WERI-Rb-1 (cell line): Measurements from ENCODE around the gene TMEM240.
"Not testable (repeated sequence)": the region's sequence is repeated elsewhere in the genome, so short reads cannot be mapped to it uniquely, and the experiment has no call there.

Experiments
- DNase-seq: peaks from one replicate; pipeline ENCODE4 v3.0.0-alpha.2; 2020
- H3K27ac ChIP-seq: fragments of 250-450 bp; sonication (Bioruptor Pico); 2 replicates; pipeline ENCODE4 v1.5.1; 2020; ENCODE audit warnings: mild to moderate bottlenecking, moderate library complexity
- H3K27me3 ChIP-seq: fragments of 250-450 bp; sonication (Bioruptor Pico); 2 replicates; pipeline ENCODE4 v1.5.1; 2021; ENCODE audit warnings: mild to moderate bottlenecking, low read depth, moderate library complexity; ENCODE audit not compliant: insufficient read depth, severe bottlenecking
- H3K36me3 ChIP-seq: fragments of 250-450 bp; sonication (Bioruptor Pico); 2 replicates; pipeline ENCODE4 v1.5.1; 2020; ENCODE audit warnings: mild to moderate bottlenecking, moderate library complexity
- H3K4me3 ChIP-seq: 2 replicates; pipeline ENCODE4 v1.5.1; 2011; ENCODE audit warnings: low read depth, mild to moderate bottlenecking, control low read depth, low read length
- H3K9me3 ChIP-seq: fragments of 250-450 bp; sonication (Bioruptor Pico); 2 replicates; pipeline ENCODE4 v1.5.1; 2021; ENCODE audit warnings: mild to moderate bottlenecking, moderate library complexity; ENCODE audit not compliant: severe bottlenecking
- CTCF ChIP-seq: IDR thresholded peaks from 2 replicates; pipeline ENCODE4 v1.5.1; 2011; ENCODE audit warnings: low read depth, mild to moderate bottlenecking, control low read depth, inconsistent platforms, low read length

The TMEM240 gene

DNA sequence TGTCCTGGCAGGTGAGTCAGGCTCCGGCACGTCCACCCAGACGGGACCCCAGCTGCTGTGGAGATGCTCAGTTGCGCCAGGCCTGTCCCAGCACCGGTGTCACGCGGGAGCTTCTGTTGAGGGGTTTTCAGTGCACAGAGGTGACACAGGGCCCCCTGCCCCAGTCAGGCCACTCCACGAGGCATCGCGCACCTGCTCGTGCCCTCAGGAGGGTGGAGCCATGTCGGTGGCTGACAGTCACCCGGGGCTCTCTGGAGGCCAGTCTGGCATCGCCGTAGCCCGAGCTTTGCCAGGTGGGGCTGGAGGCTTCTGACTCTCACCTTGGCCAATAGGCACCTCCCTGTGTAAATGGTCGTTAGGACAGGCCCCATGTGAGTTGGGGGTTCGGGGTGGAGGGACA, 11.1 kb downstream of the TMEM240 start:
- DNase-seq: no peak
- H3K9me3 ChIP-seq: peaks cover 14% of the 10 kb centered on the region
- no peak overlapping the region for H3K27ac ChIP-seq
- no peak for TF ChIP-seq CTCF
- H3K4me3 ChIP-seq: no peak overlapping the region
- H3K36me3 ChIP-seq: peaks cover 47% of the 10 kb centered on the region
- no peaks in the 10 kb centered on the region for H3K27me3 ChIP-seq

GRCh38 chr1:1528301-1529267, 11.8 kb downstream of the TMEM240 start:
- no peak for TF ChIP-seq CTCF
- peaks cover 14% of the 10 kb centered on the region for H3K9me3 ChIP-seq
- no peak overlapping the region for H3K4me3 ChIP-seq
- H3K36me3 ChIP-seq: peaks cover 47% of the 10 kb centered on the region
- H3K27ac ChIP-seq: no peak overlapping the region
- DNase-seq: no peak
- H3K27me3 ChIP-seq: no peaks in the 10 kb centered on the region

GRCh38 chr1:1527092-1527816, 13.2 kb downstream of the TMEM240 start:
- TF ChIP-seq CTCF: no peak
- Histone ChIP-seq H3K36me3 (peaks cover 52% of the 10 kb centered on the region), H3K27me3 (no peaks in the 10 kb centered on the region)

DNA sequence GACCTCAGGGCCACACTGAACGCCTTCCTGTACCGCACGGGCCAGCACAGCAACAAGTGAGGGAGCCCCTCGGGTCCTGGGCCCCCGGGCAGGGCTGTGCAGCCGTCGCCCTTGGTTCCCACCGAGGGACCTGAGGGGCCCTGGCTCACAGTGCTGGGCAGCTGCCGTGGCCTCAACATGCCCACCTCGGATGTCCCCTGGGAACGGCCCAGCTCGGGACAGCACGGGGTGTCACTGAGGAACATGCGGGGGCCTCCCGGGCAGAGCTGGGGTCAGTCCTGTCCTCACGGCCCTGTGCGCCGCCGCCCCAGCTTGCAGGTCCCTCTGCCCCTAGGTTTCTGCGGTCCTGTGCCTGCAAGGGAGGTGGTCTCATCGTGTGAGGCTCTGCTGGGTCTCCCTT, 13.9 kb downstream of the TMEM240 start:
- peaks cover 56% of the 10 kb centered on the region for H3K36me3 ChIP-seq
- not testable (repeated sequence) for H3K27ac ChIP-seq, H3K4me3 ChIP-seq, H3K27me3 ChIP-seq, DNase-seq
- peaks cover 13% of the 10 kb centered on the region for H3K9me3 ChIP-seq

More at GRCh38 chr1:1527092-1527816, 13.2 kb downstream of the TMEM240 start:
- Histone ChIP-seq H3K4me3 (no peak overlapping the region), H3K9me3 (peaks cover 14% of the 10 kb centered on the region), H3K27ac (no peak overlapping the region)
- DNase-seq: no peak

GRCh38 chr1:1524750-1525383, 15.6 kb downstream of the TMEM240 start:
- not testable (repeated sequence) for H3K27ac ChIP-seq, DNase-seq, H3K9me3 ChIP-seq, H3K27me3 ChIP-seq, H3K4me3 ChIP-seq
- H3K36me3 ChIP-seq: peaks cover 57% of the 10 kb centered on the region

DNA sequence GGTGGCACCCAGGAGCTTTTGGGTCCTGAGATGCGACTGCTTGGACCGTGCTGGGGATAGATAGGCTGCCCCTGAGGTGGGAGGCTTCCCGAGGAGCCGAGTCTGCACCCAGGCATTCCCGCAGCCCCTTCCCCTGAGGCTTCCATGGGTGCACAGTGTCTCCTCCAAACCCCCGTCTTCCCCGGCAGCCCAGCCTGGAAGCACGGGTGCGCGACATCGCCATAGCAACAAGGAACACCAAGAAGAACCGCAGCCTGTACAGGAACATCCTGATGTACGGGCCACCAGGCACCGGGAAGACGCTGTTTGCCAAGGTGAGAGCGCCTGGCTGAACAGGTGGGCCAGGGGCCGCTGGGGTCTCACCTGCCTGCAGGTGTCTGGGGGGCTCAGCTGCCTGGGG, 16.8 kb downstream of the TMEM240 start:
- DNase-seq, H3K9me3 ChIP-seq, H3K27me3 ChIP-seq, H3K4me3 ChIP-seq, H3K27ac ChIP-seq: not testable (repeated sequence)
- H3K36me3 ChIP-seq: peaks cover 49% of the 10 kb centered on the region

GRCh38 chr1:1523226-1523625, 17.2 kb downstream of the TMEM240 start:
- not testable (repeated sequence) for H3K27me3 ChIP-seq, DNase-seq, H3K27ac ChIP-seq, H3K4me3 ChIP-seq, H3K9me3 ChIP-seq
- H3K36me3 ChIP-seq: peaks cover 46% of the 10 kb centered on the region

- not testable (repeated sequence) for H3K4me3 ChIP-seq, DNase-seq, H3K27me3 ChIP-seq, H3K27ac ChIP-seq, H3K9me3 ChIP-seq
- H3K36me3 ChIP-seq: peaks cover 48% of the 10 kb centered on the region
These were observed 17.9 kb downstream of the TMEM240 start for GRCh38 chr1:1522536-1522935.
